SU-DHL-6 (cell line): ENCODE measurements around the gene PIGN.

Source experiments
- CTCF ChIP-seq: fragments of 200-600 bp; sonication (generic); IDR thresholded peaks from one replicate; pipeline ENCODE4 v1.5.1; 2017; ENCODE audit warnings: antibody characterized with exemption, mild to moderate bottlenecking, low read length, moderate library complexity; ENCODE audit not compliant: insufficient read depth, poor library complexity, severe bottlenecking
- EZH2phosphoT487 ChIP-seq: fragments of 200-600 bp; sonication (generic), shearing (Covaris generic); conservative IDR thresholded peaks from 2 replicates; pipeline ENCODE4 v1.6.1; 2018; ENCODE audit warnings: mild to moderate bottlenecking, antibody characterized with exemption, low read length, moderate library complexity, mixed read lengths

GRCh38 chr18:62107881-62108280 is 79.0 kb downstream of the PIGN start:
- no peak for TF ChIP-seq CTCF
- TF ChIP-seq EZH2phosphoT487: no peak
